ENCODE data around the gene PPP1R17.
A peak's percentile ranks its signal among the peaks of the same experiment; 100 is the strongest.

Gene PPP1R17

GRCh38 chr7:31744294-31744874, 57.4 kb downstream of the PPP1R17 start:
- TF ChIP-seq, protein P1, sequence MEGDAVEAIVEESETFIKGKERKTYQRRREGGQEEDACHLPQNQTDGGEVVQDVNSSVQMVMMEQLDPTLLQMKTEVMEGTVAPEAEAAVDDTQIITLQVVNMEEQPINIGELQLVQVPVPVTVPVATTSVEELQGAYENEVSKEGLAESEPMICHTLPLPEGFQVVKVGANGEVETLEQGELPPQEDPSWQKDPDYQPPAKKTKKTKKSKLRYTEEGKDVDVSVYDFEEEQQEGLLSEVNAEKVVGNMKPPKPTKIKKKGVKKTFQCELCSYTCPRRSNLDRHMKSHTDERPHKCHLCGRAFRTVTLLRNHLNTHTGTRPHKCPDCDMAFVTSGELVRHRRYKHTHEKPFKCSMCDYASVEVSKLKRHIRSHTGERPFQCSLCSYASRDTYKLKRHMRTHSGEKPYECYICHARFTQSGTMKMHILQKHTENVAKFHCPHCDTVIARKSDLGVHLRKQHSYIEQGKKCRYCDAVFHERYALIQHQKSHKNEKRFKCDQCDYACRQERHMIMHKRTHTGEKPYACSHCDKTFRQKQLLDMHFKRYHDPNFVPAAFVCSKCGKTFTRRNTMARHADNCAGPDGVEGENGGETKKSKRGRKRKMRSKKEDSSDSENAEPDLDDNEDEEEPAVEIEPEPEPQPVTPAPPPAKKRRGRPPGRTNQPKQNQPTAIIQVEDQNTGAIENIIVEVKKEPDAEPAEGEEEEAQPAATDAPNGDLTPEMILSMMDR (IDR thresholded peaks at IDR 0.05; ENCODE audit: poor library complexity, severe bottlenecking), result peak; percentile 91
- Histone ChIP-seq H3K36me3 (ENCODE audit: low read depth) (no peaks in the 10 kb centered on the region), H3K27me3 (ENCODE audit: insufficient read depth, poor library complexity, severe bottlenecking) (no peaks in the 10 kb centered on the region), H3K27ac (ENCODE audit: poor library complexity, severe bottlenecking) (no peak overlapping the region), H3K4me3 (ENCODE audit: severe bottlenecking) (no peak overlapping the region), H3K4me1 (ENCODE audit: insufficient read depth, poor library complexity, severe bottlenecking) (peaks cover 8% of the 10 kb centered on the region), H3K9me3 (ENCODE audit: severe bottlenecking) (no peaks in the 10 kb centered on the region)
- DNase-seq (ENCODE audit: low spot score) (no peak), ATAC-seq (ENCODE audit: low read depth) (peak; percentile 64)

GRCh38 chr7:31747553-31747952, 60.5 kb downstream of the PPP1R17 start:
- ATAC-seq (ENCODE audit: low read depth), result peak; percentile 75

DNA sequence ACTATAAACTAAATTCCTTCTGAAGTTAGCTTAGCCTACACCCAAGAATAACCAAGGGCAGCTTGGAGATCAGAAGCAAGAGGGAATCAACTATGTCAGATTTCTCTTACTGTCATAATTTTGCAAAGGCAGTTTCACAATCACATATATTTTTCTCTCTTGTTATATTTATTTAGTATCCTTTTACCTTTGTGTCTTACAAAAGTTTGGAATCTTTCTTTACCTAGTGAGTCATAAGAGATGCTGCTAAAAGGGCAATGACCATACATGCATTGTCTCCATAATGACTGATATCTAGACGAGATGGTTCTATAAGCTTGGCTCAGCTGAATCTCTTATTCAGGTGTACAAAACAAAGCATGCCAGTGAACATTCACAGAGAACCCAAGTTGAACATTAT, 61.1 kb downstream of the PPP1R17 start:
- no peak for DNase-seq (ENCODE audit: low spot score)
- Histone ChIP-seq H3K27ac (ENCODE audit: poor library complexity, severe bottlenecking) (peak overlapping the region; percentile 45), H3K4me1 (ENCODE audit: insufficient read depth, poor library complexity, severe bottlenecking) (peaks cover 8% of the 10 kb centered on the region), H3K27me3 (ENCODE audit: insufficient read depth, poor library complexity, severe bottlenecking) (no peaks in the 10 kb centered on the region), H3K4me3 (ENCODE audit: severe bottlenecking) (no peak overlapping the region), H3K9me3 (ENCODE audit: severe bottlenecking) (no peaks in the 10 kb centered on the region), H3K36me3 (ENCODE audit: low read depth) (no peaks in the 10 kb centered on the region)
- peak; percentile 77 for ATAC-seq (ENCODE audit: low read depth)
- TF ChIP-seq, protein P1 (IDR thresholded peaks at IDR 0.05; ENCODE audit: poor library complexity, severe bottlenecking), result no peak

More at GRCh38 chr7:31747553-31747952, 60.5 kb downstream of the PPP1R17 start:
- H3K9me3 ChIP-seq (ENCODE audit: severe bottlenecking), result no peaks in the 10 kb centered on the region
- TF ChIP-seq, protein P1 (IDR thresholded peaks at IDR 0.05; ENCODE audit: poor library complexity, severe bottlenecking), result no peak
- no peaks in the 10 kb centered on the region for H3K36me3 ChIP-seq (ENCODE audit: low read depth)
- no peak for DNase-seq (ENCODE audit: low spot score)
- no peaks in the 10 kb centered on the region for H3K27me3 ChIP-seq (ENCODE audit: insufficient read depth, poor library complexity, severe bottlenecking)
- peak overlapping the region; percentile 45 for H3K27ac ChIP-seq (ENCODE audit: poor library complexity, severe bottlenecking)
- no peak overlapping the region for H3K4me3 ChIP-seq (ENCODE audit: severe bottlenecking)
- peaks cover 8% of the 10 kb centered on the region for H3K4me1 ChIP-seq (ENCODE audit: insufficient read depth, poor library complexity, severe bottlenecking)

DNA sequence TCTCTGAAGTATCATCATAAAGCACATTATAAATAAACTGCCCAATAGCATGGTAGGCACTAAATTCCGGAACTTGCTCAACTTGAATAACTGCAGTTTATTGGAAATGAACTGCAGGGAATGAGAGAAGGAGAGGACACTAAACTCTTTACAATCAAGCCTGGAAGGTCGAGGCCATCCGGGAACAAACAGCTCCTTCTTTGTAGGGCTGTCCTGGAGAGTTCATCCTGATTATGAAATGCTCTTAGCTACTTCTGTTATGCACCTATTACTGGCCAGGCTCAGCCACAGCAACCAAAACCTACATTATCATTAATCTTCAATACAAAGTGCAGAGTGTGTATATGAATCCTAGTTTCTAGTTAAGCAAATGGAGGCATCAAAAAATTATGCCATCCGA, 64.7 kb downstream of the PPP1R17 start:
- Histone ChIP-seq H3K27me3 (ENCODE audit: insufficient read depth, poor library complexity, severe bottlenecking) (no peaks in the 10 kb centered on the region), H3K9me3 (ENCODE audit: severe bottlenecking) (no peaks in the 10 kb centered on the region), H3K36me3 (ENCODE audit: low read depth) (no peaks in the 10 kb centered on the region), H3K4me1 (ENCODE audit: insufficient read depth, poor library complexity, severe bottlenecking) (peaks cover 8% of the 10 kb centered on the region), H3K4me3 (ENCODE audit: severe bottlenecking) (no peak overlapping the region), H3K27ac (ENCODE audit: poor library complexity, severe bottlenecking) (no peak overlapping the region)
- no peak for DNase-seq (ENCODE audit: low spot score)
- TF ChIP-seq, protein P1 (IDR thresholded peaks at IDR 0.05; ENCODE audit: poor library complexity, severe bottlenecking), result no peak
- no peak for ATAC-seq (ENCODE audit: low read depth)
